Activated T-cell treated with anti-CD3 and anti-CD28 coated beads for 4 hours (primary cell): ENCODE data around the gene BTF3L4.
"Not testable (repeated sequence)": the region's sequence is repeated elsewhere in the genome, so short reads cannot be mapped to it uniquely, and the experiment has no call there.

Experiments used
- DNase-seq: peaks from one replicate; pipeline ENCODE4 v3.0.0-alpha.2; 2020

Gene BTF3L4

DNA sequence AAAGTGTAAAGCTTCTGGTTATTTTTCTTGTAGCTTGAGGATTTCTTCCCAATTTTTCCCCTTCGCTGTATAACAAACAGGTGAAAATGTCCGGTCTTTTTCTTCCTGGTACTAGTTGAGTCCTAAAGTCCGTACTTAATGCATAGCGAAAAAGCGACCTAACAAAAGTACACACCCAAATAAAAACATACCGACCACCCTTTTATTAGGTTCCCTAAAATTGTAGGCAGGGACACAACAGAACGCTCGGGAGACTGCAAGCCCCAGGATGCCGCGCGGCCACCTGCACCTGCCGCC lies 281 bp upstream of the BTF3L4 start:
- no peak for DNase-seq

DNA sequence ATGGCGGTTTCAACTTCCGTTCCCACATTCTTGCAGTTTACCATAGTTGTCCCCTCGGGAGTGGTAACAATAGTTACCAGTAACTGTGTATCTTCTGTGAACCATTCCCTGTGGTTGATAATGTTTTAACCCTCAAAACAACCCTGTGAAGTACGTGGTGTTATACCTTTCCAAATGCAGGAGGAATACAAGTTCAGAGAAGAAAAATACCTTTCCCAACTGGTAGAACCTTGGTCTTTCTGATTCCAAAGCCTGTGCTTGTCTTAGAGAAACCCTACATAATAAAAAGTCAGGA lies 789 bp downstream of the BTF3L4 start:
- no peak for DNase-seq

DNA sequence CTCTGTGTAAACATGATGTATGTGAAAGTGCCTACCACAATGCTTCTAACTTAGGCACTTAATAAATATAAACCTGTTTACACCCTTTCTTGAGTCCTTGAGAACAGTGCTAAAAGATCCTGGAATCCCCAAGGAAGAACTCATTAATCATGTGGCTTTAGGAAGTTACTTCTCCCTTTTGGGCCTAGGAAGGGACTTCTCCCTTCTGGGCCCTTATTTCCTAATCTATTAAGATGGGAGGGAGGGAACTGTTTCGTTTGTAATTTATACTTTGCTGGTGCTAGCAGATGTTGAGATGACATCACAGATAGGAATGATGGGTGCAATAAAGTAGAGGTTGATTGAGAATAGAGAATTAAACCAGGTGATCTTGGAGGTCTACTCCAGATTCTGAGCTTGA lies 1.2 kb downstream of the BTF3L4 start:
- DNase-seq, result no peak

DNA sequence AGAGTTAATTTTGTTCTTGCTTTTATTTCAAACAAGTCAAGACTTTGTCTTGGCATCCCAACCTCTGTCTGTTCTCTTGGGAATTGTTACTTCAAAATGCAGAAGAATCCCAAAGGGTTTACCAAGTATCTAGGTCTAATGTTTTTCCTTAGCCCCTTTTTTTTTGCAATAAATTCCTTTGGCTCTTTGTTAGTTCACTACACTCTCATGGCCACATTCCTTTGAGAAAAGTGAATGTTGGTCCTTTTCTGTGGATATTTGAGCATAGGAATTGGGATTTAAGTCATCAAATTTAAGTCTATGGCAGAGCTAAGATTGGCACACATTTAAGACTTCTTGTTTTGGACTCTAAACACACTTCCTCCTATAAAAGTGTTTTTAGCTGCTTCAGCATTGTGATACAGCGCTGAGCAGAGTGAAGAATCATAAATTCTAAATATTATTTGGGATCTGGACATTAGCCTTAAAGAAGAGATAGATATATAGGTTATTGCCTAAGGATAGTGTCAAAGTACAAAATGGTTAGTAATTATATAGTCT lies 1.9 kb downstream of the BTF3L4 start:
- no peak for DNase-seq

DNA sequence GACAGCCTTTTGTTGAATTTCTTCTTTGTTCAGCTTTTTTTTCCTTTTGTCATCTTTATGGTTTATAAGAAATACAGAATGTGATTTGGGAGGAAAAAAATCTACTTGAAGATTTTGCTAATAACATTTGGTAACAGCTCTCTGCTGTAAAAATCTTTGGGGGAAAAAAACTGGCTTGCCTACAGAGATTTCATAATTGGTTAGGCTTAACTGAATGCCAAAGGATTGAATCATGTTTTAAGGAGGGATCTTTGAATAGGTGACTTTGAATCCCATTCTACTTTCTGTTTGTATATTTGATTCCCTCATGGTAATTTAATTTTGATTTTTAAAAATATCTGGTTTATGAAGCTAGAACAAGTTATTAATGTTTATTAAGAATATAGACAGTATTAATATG lies 3.2 kb downstream of the BTF3L4 start:
- DNase-seq, result no peak

DNA sequence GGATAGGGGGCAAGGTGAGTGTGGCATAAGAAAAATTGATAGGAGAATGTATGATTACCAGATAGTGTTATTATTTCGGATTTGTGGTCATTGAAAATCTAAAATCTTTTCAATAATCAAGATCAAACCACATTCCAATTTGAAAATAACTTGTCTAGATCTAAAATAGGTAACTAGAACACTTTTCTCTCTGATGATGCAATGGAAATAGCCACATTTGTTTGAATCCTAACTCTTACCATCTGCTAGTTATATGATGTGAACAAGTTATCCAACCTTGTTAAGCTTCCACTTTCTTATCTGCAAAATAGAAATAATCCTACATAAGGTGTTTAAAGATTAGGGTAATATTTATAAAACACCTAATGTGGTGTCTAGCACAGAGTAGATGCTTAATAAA lies 3.8 kb downstream of the BTF3L4 start:
- no peak for DNase-seq

DNA sequence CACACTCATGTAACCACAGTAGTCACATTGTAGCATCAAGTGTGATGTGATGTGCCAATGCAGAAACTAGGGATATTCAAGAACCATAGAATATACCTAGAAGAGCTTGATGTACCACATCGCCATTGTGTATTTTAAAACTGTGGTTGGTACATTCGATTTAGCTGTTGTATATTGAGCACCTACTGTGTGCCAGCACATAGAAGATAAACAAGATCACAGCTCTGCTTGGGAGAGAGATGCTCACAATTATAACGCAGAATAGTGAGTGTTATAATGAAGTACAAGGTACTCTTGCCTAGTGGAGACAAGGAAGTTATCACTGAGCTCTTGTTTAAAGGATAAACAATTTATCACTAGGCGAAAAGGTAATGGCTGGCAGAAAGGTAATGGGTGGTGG lies 4.7 kb downstream of the BTF3L4 start:
- no peak for DNase-seq

DNA sequence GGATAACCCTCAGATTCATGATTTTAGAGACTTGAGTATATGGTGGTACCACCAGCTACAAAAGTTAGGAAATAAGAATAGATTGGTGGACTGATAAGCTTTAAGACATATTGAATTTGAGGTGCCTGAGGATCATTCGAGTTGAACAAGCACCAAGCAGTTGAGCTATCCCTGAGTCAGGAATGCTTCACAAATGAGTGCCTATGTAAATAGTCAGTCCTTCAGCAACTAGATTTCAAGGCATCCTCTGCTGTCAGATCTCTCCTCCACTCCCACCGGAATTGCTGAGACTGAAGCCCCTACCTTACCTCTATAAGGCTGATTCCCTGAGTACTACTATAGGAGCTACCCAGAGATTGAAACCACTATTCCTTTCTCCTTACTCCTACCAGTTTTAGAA lies 7.1 kb downstream of the BTF3L4 start:
- no peak for DNase-seq

DNA sequence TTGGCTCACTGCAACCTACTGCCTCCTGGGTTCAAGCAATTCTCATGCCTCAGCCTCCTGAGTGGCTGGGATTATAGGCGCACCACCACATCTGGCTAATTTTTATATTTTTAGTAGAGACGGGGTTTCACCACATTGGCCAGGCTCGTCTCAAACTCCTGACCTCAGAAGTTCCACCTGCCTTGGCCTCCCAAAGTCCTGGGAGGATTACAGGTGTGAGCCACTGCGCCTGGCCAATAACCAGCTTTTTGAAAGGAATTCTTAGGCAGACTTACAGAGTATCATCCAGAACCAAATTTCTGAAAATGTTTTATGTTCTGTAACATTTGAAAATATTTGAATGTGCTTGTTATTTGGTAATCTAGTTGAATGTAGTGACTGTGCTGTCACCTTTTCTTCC lies 14.6 kb downstream of the BTF3L4 start:
- DNase-seq, result no peak

DNA sequence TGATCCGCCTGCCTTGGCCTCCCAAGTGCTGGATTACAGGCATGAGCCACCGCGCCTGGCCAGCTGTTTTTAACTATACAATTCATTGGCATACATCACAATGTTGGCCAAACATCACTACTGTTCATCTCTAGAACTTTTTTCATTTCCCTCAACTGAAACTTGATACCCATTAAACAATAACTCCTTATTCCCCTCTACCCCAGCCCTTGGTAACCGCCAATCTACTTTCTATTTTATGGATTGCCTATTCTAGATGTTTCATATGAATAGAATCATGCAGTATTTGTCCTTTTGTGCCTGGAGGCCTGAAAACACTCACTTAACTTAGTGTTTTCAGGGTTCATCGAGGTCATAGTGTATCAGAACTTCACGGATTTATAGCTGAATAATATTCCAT lies 16.2 kb downstream of the BTF3L4 start:
- DNase-seq, result no peak

DNA sequence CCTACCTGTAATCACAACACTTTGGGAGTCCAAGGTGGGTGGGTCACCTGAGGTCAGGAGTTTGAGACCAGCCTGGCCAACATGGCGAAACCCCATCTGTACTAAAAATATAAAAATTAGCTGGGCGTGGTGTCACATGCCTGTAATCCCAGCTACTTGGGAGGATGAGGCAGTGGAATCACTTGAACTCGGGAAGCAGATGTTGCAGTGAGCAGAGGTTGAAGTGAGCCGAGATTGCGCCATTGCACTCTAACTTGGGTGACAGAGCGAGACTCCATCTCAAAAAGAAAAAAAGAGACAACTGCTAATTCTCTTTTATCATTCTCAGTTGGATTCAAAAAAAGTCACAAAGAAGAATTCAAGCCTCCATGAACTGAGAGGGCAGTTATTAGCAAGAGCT lies 21.2 kb downstream of the BTF3L4 start:
- DNase-seq, result not testable (repeated sequence)

DNA sequence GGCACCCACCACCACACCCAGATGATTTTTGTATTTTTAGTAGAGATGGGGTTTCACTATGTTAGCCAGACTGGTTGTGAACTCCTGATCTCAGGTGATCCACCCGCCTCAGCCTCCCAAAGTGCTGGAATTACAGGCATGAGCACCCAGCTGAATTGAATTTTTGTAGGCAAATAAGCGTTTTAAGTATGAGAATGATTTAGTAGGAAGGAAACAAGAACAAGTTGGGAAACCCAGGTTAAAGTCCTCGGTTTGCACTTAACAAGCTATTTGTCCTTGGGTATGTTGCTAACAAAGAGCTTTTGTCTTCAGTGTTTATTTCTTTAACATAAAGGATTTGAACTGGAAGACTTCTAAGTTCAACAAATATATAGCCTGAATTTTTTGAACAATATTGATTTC lies 23.9 kb downstream of the BTF3L4 start:
- DNase-seq, result no peak

DNA sequence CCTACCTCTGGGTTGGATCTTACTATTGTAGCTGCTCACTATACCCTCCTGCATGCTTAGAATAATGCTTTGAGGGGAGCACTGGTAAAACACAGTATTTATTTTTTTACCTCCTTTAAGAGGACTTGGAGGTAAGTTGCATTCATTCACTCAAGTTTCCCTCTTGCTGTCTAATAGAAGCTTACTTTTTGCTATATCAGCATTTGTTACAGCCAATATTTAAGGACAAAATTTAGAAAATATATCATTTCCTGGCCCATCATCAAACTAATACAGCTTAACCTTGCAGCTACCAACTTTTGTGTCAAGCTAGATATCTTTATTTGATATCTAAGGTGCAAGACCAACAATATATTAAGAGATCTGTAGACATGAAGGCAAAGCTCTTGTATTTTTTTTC lies 31.8 kb downstream of the BTF3L4 start:
- not testable (repeated sequence) for DNase-seq

DNA sequence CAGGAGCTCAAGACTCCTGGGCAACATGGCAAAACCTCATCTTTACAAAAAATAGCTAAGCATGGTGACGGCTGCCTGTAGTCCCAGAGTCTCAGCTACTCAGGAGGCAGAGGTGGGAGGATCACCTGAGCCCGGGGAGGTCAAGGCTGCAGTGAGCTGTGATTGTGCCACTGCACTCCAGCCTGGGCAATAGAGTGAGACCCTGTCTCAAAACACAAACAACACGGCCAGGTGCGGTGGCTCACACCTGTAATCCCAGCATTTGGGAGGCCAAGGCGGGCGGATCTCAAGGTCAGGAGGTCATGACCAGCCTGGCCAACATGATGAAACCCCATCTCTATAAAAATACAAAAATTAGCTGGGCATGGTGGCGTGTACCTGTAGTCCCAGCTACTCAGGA lies 38.2 kb downstream of the BTF3L4 start:
- not testable (repeated sequence) for DNase-seq

DNA sequence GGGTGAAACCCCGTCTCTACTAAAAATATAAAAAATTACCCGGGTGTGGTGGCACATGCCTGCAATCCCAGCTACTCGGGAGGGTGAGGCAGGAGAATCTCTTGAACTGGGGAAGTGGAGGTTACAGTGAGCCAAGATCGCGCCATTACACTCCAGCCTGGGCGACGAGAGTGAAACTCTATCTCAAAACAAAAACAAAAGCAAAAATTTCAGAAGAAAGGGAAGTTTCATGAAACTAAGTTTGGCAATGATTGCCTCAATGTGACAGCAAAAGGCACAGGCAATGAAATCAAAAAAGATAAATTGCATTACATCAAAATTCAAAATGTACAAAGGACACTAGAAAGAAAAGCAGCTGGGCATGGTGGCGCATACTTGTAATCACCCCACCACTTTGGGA lies 40.1 kb downstream of the BTF3L4 start:
- no peak for DNase-seq

DNA sequence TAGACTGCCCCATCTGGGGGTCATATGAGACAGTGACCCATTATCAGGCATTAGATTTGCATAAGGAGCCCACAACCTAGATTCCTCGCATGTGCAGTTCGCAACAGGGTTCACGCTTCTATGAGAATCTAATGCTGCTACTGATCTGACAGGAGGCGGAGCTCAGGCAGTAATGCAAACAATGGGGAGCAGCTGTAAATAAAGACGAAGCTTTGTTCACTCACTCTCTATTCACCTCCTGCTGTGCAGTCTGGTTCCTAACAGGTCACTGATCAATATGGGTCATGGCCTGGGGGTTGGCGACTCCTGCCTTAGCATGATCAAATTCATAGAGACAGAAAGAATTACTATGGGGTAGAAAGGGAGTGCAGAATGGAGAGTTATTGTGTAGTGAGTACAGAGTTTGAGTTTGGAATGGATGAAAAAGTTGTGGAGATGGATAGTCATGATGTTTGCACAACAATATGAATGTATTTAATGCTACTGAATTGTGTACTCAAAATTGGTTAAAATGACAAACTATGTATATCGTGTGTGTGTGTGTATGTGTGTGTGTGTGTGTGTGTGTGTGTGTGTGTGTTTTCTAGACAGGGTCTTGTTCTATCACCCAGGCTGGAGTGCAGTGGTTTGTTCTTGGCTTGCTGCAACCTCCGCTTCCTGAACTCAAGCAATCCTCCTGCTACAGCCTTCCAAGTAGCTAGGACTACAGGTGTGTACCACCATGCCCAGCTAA lies 42.2 kb downstream of the BTF3L4 start:
- no peak for DNase-seq

DNA sequence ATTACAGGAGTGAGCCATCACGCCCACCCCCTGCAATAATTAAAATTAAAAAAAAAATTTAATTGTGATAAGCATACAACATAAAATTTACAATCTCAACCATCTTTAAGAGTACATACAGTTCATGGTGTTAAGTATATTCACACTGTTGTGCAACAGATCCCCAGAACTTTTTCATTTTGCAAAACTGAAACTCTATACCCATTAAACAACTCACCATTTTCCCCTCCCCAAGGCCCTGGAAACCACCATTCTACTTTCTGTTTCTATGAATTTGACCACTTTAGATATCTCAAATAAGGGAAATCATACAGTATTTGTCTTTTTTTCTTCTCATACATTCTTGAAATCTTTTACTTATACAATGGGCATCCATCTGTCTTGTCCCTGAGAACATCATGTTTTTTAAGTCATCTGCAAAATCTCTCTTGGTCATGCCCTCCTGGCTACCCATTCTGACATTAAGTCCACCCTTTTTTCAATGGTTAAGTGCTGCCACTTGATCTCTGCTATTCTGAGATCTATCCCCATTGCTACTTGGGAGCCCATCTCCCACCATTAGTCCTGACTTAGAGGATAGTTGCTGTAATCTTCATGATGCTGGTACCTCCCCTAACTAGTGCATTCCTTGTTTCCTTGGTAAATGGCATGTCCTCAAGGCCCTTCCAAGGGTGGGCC lies 46.4 kb downstream of the BTF3L4 start:
- DNase-seq, result no peak

DNA sequence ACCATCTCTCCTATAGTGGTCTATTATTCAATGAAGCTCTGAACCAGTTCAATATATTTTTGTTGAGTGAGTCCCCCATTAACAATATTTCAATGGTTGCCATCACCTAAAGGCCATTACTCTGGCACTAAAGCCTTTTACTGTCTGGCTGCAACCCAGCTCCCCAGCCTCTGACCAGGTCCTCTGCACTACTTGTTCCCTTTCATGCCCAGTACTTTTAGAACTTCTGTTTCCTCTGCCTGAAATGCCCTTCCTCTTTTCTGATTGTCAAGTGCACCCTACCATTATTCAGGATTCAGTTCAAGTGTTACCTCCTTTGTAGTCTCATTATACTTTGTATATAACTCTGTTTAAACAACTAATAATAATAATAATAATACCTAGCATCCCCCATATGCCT lies 55.4 kb downstream of the BTF3L4 start:
- DNase-seq, result no peak

DNA sequence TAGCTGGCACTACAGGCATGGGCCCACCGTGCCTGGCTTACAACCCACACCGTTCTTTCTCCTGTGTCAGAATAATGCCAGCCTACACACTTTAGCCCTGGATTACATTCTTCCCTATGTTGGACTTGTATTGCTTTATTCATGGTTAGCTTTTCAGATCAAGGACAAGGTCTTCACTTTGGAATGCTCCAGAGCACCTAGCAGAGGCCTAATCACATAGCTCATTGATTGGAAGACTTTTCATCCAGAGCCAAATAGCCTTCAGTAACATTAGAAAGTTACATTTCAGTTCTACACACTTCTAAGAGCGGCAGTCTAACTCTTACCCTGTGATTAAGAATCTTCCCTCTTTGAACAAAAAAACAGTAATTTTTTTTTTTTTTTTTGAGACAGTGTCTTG lies 56.4 kb downstream of the BTF3L4 start:
- DNase-seq, result no peak

DNA sequence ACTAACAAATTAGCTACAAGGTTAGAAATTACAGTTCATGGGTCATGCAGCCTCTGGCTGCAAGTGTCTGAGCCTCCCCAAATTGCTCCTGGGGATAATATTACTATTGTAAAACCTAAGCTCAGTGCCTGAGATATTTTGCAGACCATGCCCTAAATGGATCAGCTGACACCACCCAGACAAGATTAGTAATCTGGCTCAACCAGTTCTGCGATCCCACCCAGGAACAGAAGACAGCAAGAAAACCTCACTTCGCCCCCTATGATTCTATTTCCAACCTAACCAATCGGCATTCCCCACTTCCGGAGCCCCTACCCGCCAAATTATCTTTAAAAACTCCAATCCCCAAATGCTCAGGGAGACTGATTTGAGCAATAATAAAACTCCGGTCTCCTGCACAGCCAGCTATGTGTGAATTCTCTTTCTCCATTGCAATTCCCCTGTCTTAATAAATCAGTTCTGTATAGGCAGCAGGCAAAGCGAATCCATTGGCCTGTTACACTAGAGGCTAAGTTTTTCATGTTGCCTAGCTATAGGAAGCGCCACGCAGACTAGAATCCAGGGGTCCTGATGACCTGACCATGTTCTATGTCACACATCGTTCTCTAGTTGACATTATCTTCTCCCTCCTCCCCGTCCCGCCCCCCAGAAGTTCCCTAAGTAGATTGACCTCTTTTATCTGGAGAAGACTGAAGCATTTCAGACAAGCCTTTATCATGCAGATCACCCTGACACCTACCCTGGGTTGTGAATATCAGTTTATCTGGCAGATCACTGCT lies 63.4 kb downstream of the BTF3L4 start:
- DNase-seq, result no peak

DNA sequence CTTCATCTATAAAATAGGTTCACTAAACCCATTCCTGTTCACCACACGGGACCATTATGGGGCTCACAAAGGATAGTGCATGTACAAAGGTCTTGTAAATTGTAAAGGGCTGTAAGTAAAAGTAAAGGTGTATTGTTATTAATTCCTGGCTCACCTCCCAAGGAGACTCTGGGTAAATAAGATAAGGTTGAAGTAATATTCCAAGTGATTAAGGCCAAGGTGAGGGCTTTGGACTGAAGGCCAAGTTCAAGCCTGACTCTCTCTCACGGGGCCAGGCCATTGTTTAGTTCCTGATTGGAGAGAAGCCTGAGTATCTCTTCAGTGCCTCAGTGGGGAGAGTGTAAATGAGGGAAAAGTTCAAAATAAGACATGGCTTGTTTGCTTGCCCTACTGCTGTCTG lies 66.3 kb downstream of the BTF3L4 start:
- DNase-seq, result no peak

DNA sequence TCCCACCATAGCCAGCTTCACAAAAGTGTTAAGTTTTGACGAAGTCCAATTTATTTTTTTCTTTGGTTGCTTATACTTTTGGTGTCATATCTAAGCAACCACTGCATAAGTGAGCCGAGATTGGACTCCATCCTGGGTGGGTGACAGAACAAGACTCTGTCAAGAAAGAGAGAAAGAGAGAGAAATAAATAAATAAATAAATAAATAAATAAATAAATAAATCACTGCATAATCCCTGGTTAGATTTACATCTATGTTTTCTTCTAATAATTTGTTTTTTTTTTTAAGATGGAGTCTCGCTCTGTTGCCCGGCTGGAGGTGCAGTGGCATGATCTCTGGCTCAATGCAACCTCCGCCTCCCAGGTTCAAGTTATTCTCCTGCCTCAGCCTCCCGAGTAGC lies 67.5 kb downstream of the BTF3L4 start:
- no peak for DNase-seq

DNA sequence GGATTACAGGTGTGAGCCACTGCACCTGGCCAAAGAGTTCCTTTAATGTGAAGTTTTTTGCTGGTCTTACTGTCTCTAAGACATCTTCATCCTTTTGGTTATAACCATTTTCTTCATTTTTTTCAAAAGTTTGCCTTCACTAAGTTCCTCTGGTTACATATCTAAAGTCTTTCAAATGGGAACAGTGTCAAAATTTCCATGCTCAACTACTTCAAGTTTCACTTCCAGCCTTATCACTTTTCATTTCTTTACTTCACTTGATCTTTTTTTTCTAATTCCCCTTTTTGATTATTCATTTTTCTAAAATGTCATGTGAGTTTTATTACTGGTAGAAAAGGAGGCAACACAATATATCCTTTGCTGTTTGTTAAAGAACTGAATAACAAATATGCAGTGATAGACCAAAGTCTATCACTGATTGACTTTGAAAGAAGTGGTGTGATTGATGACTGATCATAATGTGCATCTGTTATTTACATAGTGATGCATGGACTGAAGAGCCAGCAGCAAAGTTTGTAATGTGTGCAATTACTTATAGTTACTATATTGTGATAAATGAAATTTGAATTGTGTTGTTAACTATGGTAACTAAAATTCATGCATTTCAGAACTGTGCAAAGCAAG lies 69.8 kb downstream of the BTF3L4 start:
- DNase-seq, result no peak
